Activated CD8-positive, alpha-beta memory T cell treated with anti-CD3 and anti-CD28 coated beads, Interleukin-2, amount 10 ng/mL, durations not matched to agents 7 days and 5 days (primary cell): ENCODE results near the gene PTPRS. TPM values are rescaled to one million over a fixed set of nuclear protein-coding genes. Genes with fewer than 3 reads are reported as not detected.

ENCODE experiments used
- total RNA-seq, 2 experiments: library from RNA; stranded (reverse); gene quantifications; one replicate each; pipeline ENCODE4 v1.2.3, GENCODE V29; 2021

Gene PTPRS
- total RNA-seq, 2 experiments from 2014 or later: 0.16 to 0.32 TPM

Other genes with a start within 250 kb of the PTPRS start
- gene ZNRF4, start 114.6 kb upstream of the PTPRS start, total RNA-seq: not detected
- gene TINCR, start 227.1 kb upstream of the PTPRS start, total RNA-seq: under 1 TPM; 0.28 to 0.79 TPM